GM12891 (cell line): ENCODE measurements around the gene CFAP74.

Experiments used
- POLR2A ChIP-seq: IDR thresholded peaks from 2 replicates; pipeline ENCODE4 v1.6.1; 2011; ENCODE audit warnings: low read depth, low read length, control low read depth
- POLR2AphosphoS5 ChIP-seq: IDR thresholded peaks from 2 replicates; pipeline ENCODE4 v1.6.1; 2011; ENCODE audit warnings: low read depth, low read length, control low read depth
- SPI1 ChIP-seq: IDR thresholded peaks from 2 replicates; pipeline ENCODE4 v1.6.1; 2011; ENCODE audit warnings: low read depth, low read length, control low read depth
- TAF1 ChIP-seq: IDR thresholded peaks from 2 replicates; pipeline ENCODE4 v1.6.1; 2011; ENCODE audit warnings: low read depth, low read length, control low read depth

- TF ChIP-seq POLR2A (no peak), POLR2AphosphoS5 (no peak), SPI1 (no peak), TAF1 (no peak)
Observed at GRCh38 chr1:2049718-2050431, 46.3 kb upstream of the CFAP74 start, which contains the start of gene PRKCZ.
